Loucy (cell line): ENCODE measurements around the gene SCRN1.

Experiments
- H2AFZ ChIP-seq: fragments of 200-600 bp; sonication (generic); 2 replicates; pipeline ENCODE4 v1.6.0; 2016; ENCODE audit warnings: antibody characterized with exemption, mild to moderate bottlenecking, low read length, moderate library complexity
- H3F3A ChIP-seq: fragments of 200-600 bp; 2 replicates; pipeline ENCODE4 v1.6.0; 2016; ENCODE audit warnings: antibody characterized with exemption, low read depth, mild to moderate bottlenecking
- H3K27me3 ChIP-seq: fragments of 200-600 bp; sonication (generic); 2 replicates; pipeline ENCODE4 v1.6.1; 2014; ENCODE audit warnings: low read length, mild to moderate bottlenecking; ENCODE audit not compliant: insufficient read depth, poor library complexity, severe bottlenecking
- H3K36me3 ChIP-seq: fragments of 200-600 bp; sonication (generic); 2 replicates; pipeline ENCODE4 v1.6.1; 2016; ENCODE audit warnings: low read length; ENCODE audit not compliant: insufficient read depth
- H3K4me1 ChIP-seq: fragments of 200-600 bp; sonication (generic); 2 replicates; pipeline ENCODE4 v1.5.1; 2014; ENCODE audit warnings: low read length, mild to moderate bottlenecking; ENCODE audit not compliant: insufficient read depth, poor library complexity, severe bottlenecking
- H3K4me2 ChIP-seq: fragments of 200-600 bp; sonication (generic); 2 replicates; pipeline ENCODE4 v1.6.0; 2014; ENCODE audit warnings: antibody characterized with exemption, low read length, low read depth, mild to moderate bottlenecking; ENCODE audit not compliant: poor library complexity, severe bottlenecking
- H3K4me3 ChIP-seq: fragments of 200-600 bp; sonication (generic); 2 replicates; pipeline ENCODE4 v1.5.1; 2014; ENCODE audit warnings: low read length, mild to moderate bottlenecking, mixed read lengths; ENCODE audit not compliant: poor library complexity, severe bottlenecking
- H3K79me2 ChIP-seq: fragments of 200-600 bp; sonication (generic); 2 replicates; pipeline ENCODE4 v1.6.1; 2014; ENCODE audit warnings: low read length; ENCODE audit not compliant: insufficient read depth
- H3K9ac ChIP-seq: fragments of 200-600 bp; sonication (generic); 2 replicates; pipeline ENCODE4 v1.6.0; 2014; ENCODE audit warnings: mild to moderate bottlenecking, low read depth, low read length, moderate library complexity; ENCODE audit not compliant: poor library complexity, severe bottlenecking
- H3K9me2 ChIP-seq: fragments of 200-600 bp; sonication (generic); replicated peaks from 2 replicates; pipeline ENCODE4 v1.6.1; 2016; ENCODE audit warnings: low read depth, low read length, mixed read lengths
- H3K9me3 ChIP-seq: fragments of 200-600 bp; sonication (generic); 2 replicates; pipeline ENCODE4 v1.6.1; 2014; ENCODE audit warnings: mild to moderate bottlenecking, antibody characterized with exemption, low read length, low read depth; ENCODE audit not compliant: insufficient read depth
- H4K20me1 ChIP-seq: fragments of 200-600 bp; sonication (generic); 2 replicates; pipeline ENCODE4 v1.6.0; 2014; ENCODE audit warnings: antibody characterized with exemption, low read length, mild to moderate bottlenecking; ENCODE audit not compliant: insufficient read depth, poor library complexity, severe bottlenecking
- CTCF ChIP-seq: fragments of 200-600 bp; sonication (generic); conservative IDR thresholded peaks from 2 replicates; pipeline ENCODE4 v1.5.1; 2014; ENCODE audit warnings: mild to moderate bottlenecking, antibody characterized with exemption, low read length
- EZH2phosphoT487 ChIP-seq: fragments of 200-600 bp; IDR thresholded peaks from 2 replicates; pipeline ENCODE4 v1.6.1; 2018; ENCODE audit warnings: antibody characterized with exemption, mild to moderate bottlenecking, moderate library complexity, borderline replicate concordance

SCRN1 gene

GRCh38 chr7:29989257-29989995, at the start of gene SCRN1:
Gene SCRN1, minus strand, starts transcription at chr7:29989801. Its CDS starts 20,734 bp downstream, at chr7:29969067.
- H3K4me2 ChIP-seq: peak within 1 kb of the TSS; percentile 65
- peak within 1 kb of the TSS; percentile 98 for H2AFZ ChIP-seq
- H3K9me2 ChIP-seq: no peaks in the 10 kb centered on the region
- peaks cover 10% of the 10 kb centered on the region for H3K4me1 ChIP-seq
- H3K36me3 ChIP-seq: no peaks in the 10 kb centered on the region
- no peaks in the 10 kb centered on the region for H3F3A ChIP-seq
- TF ChIP-seq EZH2phosphoT487: no peak
- peaks cover 4% of the 10 kb centered on the region for H3K27me3 ChIP-seq
- H3K79me2 ChIP-seq: no peaks in the 10 kb centered on the region
- no peaks in the 10 kb centered on the region for H4K20me1 ChIP-seq
- H3K9me3 ChIP-seq: no peaks in the 10 kb centered on the region
- peak within 1 kb of the TSS; percentile 74 for H3K9ac ChIP-seq
- H3K4me3 ChIP-seq: peak within 1 kb of the TSS; percentile 81

- H3K4me3 ChIP-seq: no peak overlapping the region
- H3K36me3 ChIP-seq: no peaks in the 10 kb centered on the region
- H3F3A ChIP-seq: no peaks in the 10 kb centered on the region
- no peak overlapping the region for H3K9ac ChIP-seq
- TF ChIP-seq CTCF (no peak), EZH2phosphoT487 (no peak)
- no peak overlapping the region for H2AFZ ChIP-seq
- no peaks in the 10 kb centered on the region for H4K20me1 ChIP-seq
- H3K79me2 ChIP-seq: peaks cover 58% of the 10 kb centered on the region; the same call in 1 of the 2 replicates
- no peaks in the 10 kb centered on the region for H3K9me2 ChIP-seq
- peak overlapping the region; percentile 1 for H3K4me2 ChIP-seq
- peaks cover 24% of the 10 kb centered on the region for H3K4me1 ChIP-seq
- H3K9me3 ChIP-seq: no peaks in the 10 kb centered on the region
- H3K27me3 ChIP-seq: no peaks in the 10 kb centered on the region
These were observed 48.8 kb upstream of the SCRN1 start for GRCh38 chr7:30038196-30038980.

GRCh38 chr7:30036220-30036619, 46.6 kb upstream of the SCRN1 start:
- Histone ChIP-seq H3K79me2 (peaks cover 55% of the 10 kb centered on the region; the same call in 1 of the 2 replicates), H3K4me1 (peaks cover 31% of the 10 kb centered on the region), H3K9ac (no peak overlapping the region), H4K20me1 (no peaks in the 10 kb centered on the region), H2AFZ (no peak overlapping the region), H3K27me3 (no peaks in the 10 kb centered on the region), H3K9me3 (no peaks in the 10 kb centered on the region), H3K36me3 (no peaks in the 10 kb centered on the region), H3K4me3 (no peak overlapping the region), H3K4me2 (no peak overlapping the region), H3F3A (no peaks in the 10 kb centered on the region), H3K9me2 (no peaks in the 10 kb centered on the region)
- no peak for TF ChIP-seq EZH2phosphoT487
- TF ChIP-seq CTCF: no peak
